ENCODE results near the gene SUSD2.
"Not testable (repeated sequence)": the region's sequence is repeated elsewhere in the genome, so short reads cannot be mapped to it uniquely, and the experiment has no call there.

Gene SUSD2

DNA sequence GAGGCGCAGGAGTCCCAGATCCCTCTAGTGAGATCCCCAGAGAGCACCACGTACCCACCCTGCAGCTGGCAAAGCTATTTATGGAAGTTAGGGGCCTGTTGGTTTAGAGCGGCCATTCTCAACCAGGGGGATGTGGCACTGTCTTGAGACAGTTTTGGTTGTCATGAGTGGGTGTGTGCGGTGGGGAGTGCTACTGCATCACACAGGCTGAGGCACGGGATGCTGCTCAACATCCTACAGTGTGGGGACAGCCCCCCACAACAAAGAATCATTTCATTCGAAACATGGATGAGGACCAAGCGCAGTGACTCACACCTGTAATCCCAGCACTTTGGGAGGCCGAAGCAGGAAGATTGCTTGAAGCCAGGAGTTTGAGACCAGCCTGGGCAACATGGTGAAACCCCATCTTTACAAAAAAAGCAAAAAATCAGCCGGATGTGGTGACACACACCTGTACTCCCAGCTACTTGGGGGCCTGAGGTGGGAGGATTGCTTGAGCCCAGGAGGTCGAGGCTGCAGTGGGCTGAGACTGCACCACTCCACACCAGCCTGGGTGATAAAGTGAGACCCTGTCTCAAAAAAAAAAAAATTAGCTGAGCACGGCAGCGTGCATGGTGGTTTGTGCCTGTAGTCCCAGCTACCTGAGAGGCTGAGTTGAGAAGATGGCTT, 35.4 kb downstream of the SUSD2 start:
- DNase-seq: no peak

DNA sequence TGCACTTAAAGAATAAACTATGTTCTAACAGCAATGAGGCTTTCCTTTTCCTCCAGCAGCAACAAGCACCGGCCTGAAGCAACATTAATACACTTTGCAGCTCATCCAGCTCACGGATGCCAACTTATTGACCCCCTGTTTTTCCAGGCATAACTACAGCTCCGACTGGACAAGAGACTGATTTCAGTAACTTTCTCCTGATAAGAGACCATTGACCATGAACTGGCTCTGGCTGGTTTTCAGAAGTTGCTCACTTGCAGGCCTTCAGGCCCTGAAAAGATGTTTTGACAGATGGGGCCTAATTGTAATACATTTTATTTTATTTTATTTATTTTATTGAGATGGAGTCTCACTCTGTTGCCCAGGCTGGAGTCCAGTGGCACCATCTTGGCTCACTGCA, 36.1 kb downstream of the SUSD2 start:
- DNase-seq: no peak

DNA sequence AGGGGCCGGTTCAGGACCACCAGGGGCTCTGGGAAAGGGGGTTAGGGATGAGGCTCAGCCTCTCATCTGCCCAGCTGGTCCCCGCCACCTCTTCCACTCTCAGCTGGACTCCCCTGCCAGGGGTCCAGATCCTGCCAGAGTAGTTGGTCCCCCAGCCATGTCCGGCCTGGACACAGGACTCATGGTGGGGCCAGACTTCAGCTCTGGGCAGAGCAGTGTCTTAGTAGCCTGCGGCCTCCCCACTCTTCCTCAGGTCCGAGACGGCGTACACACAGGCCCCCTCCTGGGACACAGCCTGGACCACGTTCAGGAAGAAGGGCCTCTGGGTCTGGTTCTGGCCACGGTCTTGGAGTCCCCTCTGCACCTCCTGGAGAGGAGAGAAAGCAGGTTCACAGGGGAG, 38.5 kb downstream of the SUSD2 start:
- no peak for DNase-seq

DNA sequence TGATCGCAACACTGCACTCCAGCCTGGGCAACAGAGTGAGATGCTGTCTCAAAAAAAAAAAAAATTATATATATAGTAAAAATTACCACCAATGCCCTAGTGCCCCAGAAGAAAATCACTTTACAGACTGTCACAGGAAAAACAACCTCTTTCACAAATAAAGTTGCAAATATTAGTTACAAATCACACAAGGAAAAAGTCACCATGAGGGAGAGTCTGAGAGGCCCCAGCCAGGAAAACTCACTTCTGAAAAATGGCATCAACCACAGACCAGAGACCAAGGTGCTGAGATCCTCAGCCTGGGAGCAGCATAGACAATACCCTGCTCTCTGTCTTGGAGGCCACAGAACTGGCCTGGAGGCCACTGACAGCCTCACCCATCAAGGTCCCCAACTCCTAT, 43.2 kb downstream of the SUSD2 start:
- DNase-seq: no peak

DNA sequence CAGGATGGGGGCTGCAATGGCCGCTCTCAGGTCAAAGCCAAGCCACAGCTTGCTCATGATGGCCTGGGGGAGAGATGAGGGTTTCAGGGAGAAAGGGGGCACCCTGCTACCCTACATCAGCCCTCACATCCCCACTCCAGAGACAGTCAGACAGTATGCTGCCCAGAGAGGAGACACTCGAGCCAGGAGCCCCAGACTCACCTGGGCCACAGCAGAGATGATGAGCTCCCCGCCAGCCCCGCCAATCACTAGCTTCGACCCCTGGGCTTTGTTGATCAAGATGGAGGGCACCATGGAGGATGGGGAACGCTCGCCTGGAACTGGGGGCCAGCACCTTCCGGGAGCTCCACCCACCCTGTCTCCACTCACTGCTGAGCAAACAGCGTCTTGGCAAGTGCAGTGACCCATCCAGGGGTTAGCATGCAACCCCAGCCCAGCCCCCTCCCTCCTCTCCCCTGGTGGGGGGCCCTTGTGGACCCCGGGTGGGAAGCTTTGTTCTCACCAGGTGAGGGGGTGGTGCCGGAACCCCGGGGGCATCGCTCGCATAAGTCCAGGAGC, 43.8 kb downstream of the SUSD2 start:
- DNase-seq: no peak

DNA sequence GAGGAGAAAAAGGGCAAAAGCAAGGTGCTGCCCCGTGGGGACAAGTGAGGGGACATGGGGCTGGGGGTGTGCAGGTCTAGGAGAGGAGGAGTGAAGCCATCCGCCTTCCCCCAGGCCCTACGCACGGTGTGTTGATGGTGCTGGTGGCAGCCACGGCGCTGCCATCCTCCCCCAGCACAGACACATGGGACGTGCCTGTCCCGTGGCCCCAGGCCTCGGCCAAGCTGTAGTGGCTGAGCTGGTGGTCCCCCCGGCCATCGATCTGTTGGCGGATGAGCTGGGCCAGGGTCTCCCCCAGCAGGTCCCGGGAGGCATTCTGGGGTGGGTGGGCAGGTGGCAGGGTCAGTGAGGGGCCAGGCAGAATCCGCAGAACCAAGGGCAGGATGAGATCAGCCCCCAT, 44.7 kb downstream of the SUSD2 start:
- DNase-seq: no peak

DNA sequence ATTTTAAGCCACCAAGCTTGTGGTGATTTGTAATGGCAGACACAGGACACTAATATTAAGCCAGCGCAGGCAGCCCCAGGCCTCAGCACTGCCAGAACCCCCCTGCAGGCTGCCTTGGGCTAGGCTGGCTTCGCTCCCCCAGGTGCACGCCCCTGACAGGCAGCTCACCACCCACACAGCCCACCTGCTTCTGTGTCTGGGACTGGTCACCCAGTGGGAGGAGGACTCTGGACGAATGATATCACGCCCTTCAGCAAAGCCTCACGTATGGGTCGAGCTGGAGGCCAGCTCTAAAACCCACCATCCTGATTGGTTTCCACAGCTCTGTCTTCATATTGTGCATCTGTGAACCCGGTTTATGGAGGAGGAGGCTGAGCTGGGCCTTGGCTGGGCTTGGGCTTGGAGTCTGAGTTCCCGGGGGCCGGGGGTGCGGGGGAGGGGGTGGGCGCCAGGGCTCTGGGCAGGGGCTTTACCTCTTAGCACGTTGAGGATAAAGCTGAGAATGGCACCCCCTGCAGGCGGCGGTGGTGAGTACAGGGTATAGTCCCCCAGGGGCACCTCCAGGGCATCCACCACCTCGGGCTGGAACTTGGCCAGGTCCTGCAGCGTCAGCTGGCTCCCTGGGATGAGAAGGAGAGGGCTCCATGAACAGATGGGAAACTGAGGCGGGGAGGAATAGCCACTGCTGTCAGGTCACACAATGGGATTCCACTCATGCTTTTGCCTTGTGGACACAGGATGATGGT, 49.8 kb downstream of the SUSD2 start:
- DNase-seq: peak; percentile 7

DNA sequence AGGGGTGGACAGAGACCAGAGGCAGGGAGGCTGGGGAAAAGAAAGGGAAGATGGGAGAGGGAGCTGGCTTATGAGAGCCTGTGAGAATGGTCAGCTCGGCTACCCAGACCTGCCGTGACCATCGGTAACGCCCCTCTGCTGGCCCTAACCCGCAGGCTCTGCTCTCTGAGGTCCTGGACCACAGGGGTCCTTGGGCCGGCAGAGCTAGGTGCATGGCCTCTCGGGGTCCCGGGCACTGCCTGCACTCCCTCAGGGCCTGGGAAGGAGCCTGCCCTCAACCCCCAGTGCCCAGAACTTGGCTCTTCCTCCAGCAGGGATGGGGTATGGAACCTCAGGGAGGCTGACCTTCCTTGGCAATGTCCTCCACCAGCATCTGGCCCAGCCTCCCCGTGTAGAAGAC, 50.4 kb downstream of the SUSD2 start:
- DNase-seq: no peak

DNA sequence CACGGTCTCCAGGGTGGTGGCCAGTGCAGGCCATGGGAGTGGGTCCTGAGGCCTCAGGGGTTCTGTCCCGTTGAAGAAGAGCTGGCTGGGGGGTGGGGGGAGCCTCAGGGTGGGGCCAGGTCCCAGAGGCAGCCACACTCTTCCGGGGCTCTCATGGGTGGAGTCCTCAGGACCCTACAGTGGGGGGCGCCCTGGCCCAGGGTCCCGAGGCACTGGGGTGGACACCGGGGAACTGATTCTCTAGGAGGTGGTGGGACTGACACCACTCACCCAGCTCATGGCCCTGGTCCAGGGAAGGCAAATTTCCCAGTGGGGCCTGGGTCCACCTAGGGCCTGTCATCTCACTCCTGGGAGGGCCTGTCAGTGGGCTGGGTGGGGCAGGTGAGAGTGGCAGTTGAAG, 50.8 kb downstream of the SUSD2 start:
- no peak for DNase-seq

DNA sequence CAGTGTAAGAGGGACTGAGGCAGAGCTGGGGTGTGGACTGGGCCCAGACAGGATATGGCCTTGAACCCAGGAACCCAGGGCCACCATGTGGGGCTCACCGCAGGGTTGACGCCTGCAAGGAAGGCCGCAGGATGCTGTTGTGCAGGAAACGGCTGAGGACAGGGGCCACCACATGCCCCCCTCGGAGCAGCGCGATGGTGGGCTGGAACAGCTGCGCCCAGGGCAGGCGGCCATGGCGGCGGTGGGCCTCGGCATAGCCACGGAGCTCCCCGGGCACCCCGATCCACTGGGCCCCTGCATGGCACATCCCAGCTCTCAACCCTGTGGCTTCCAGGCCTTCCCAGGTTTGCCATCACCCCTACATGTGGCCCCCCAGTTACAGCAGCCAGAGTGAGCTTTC, 51.4 kb downstream of the SUSD2 start:
- DNase-seq: no peak

DNA sequence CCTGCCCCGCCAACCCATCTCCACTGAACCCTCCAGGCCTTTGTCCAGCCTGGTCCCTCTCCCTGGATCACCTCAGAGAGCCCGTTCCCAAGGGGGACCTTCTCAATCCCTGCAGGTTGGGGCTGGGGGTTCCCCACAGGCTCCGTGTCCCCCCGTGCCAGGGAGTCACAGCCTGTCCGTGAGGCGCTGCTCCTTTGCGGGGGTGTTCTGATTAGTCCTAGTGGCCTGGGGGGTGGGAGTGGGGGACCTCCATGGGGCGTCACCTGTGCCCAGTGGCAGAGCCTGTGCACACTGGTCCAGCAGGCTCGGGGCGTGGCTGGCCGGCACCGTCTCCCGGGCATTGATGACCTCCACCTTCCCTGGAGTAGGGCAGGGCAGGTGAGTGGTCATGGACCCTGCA, 51.9 kb downstream of the SUSD2 start:
- no peak for DNase-seq

DNA sequence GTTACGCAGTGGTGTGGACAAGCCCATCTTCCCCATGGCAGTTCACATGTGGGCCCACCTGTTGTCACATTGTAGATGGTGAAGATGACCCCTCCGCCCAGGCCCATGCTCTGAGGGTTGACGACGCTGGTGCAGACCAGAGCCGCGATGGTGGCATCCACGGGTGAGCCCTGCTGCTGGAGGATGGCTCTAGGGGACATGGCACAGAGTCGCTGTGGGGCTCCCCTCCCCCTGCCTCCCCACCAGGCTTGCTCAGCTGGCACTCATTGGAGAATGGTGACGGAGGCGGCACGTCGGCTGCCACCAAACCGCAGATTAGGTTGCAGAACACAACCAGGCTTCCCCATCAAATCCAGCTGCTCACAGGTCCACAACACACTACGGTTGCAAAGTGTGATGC, 52.5 kb downstream of the SUSD2 start:
- DNase-seq: no peak

DNA sequence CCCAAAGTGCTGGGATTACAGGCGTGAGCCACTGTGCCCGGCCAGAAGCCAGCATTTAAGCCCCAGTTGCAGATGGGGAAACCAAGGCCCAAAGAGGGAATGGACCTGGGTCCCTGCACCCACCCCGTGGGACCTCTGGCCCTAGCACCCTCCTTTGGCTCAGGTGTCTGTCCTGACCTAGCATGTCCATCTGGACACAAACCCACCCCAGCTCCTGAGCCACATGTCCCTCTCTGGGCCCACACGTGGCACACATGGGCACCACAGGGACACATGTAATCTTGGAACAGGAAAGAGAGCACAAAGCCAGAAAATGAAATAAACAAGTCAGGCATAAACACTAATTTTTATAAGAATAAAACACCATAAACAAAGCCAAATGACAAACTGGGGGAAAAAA, 54.0 kb downstream of the SUSD2 start:
- no peak for DNase-seq

DNA sequence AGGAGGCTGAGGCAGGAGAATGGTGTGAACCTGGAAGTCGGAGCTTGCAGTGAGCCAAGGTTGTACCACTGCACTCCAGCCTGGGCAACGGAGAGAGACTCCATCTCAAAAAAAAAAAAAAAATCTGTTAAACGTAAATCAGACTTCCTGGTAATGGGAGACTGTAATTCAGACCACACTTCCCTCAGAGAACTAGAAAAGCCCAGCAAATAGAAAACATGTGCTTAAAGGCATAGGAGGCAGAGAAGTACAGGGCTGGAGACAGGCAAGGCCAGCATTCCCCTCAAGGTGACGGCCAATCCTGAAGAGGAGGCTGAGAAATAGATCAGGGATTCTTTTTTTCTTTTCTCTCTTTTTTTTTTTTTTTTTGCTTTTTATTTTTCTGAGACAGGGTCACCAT, 55.4 kb downstream of the SUSD2 start:
- no peak for DNase-seq

DNA sequence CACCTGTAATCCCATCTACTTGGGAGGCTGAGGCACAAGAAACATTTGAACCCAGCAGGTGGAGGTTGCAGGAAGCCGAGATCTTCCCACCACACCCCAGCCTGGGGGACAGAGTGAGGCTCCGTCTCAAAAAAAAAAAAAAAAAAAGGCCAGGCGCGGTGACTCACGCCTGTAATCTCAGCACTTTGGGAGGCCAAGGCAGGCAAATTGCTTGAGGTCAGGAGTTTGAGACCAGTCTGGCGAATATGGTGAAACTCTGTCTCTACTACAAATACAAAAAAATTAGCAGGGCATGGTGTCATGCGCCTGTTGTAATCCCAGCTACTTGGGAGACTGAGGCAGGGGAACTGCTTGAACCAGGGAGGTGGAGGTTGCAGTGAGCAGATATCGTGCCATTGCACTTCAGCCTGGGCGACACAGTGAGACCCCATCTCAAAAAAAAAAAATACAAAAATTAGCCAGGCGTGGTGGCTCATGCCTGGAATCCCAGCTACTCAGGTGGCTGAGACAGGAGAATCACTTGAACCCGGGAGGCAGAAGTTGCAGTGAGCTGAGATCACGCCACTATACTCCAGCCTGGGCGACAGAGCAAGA, 56.9 kb downstream of the SUSD2 start:
- not testable (repeated sequence) for DNase-seq
